ENCODE measurements around the gene INVS. TPM values are rescaled to one million over a fixed set of nuclear protein-coding genes. Genes with fewer than 3 reads are reported as not detected.

The INVS gene
- total RNA-seq, 2 experiments from 2014 or later, result 30.7 to 36.7 TPM

Small RNAs within 50 kb of the gene (small RNA-seq; reads per million reads assigned to genes)
- not detected for gene RN7SL75P

Other genes starting within 250 kb of the INVS start
- gene STX17, start 192.6 kb upstream of the INVS start, total RNA-seq (2014; rRNA removed; shearing (Covaris generic)), result 12.1 and 12.4 TPM in 2 replicates
- gene STX17, start 192.6 kb upstream of the INVS start, total RNA-seq (2022), result 18.6 and 21.5 TPM in 2 replicates
- gene ERP44, start 243 bp upstream of the INVS start, total RNA-seq (2014; rRNA removed; shearing (Covaris generic)), result 15.0 and 19.3 TPM in 2 replicates
- gene ERP44, start 243 bp upstream of the INVS start, total RNA-seq (2022), result 27.3 and 28.1 TPM in 2 replicates

All from OCI-LY7 (cell line).